ENCODE results near the gene TPD52L1.

The TPD52L1 gene

GRCh38 chr6:125182237-125183008 lies 28.9 kb downstream of the TPD52L1 start:
- DNase-seq = no peak

DNA sequence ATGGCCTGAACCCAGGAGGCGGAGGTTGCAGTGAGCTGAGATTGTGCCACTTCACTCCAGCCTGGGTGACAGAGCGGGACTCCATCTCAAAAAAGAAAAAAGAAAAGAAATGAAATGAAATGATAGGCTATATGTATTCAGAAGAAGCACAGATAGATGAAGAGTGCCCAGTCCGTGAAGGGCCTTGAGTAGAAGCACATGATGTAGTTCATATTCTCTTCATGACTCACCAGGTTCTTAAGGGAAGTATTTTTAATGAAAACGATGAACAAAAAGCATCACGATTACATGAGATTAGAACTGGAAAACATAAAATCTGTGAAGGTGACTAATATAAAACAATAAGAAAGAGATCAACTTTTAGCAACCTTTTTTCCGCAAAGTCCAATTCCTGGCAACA lies 29.8 kb downstream of the TPD52L1 start:
- DNase-seq = no peak

- DNase-seq = no peak
These were observed 34.5 kb downstream of the TPD52L1 start for GRCh38 chr6:125188037-125188436.

DNA sequence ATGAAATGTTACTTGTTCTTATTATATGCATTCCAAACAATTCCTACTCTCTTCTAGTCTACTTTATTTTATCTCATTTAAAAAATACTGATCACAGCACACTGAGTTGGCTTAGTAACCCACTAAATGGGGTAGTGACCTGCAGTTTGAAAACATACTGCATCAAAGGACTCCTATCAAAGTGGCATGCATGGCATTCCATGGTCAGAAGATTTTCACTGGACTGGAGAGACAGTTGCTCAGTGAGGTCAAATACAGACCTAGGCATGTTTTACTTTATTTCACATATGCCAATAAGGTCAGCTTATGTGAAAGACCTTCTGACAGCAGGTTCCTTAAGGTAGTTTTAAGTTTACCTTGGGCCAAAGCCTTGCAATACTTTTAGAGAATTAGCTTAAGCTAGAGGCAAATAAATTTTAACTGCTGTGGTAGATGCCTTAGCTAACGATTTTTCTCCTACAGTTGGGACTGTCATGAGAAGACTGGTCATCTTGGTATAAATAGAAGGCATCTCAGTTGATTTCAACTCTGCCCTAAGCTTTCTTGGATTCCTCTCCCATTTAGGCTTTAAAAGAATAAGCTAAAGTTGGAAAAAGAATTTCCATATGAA lies 35.1 kb downstream of the TPD52L1 start:
- no peak for DNase-seq

DNA sequence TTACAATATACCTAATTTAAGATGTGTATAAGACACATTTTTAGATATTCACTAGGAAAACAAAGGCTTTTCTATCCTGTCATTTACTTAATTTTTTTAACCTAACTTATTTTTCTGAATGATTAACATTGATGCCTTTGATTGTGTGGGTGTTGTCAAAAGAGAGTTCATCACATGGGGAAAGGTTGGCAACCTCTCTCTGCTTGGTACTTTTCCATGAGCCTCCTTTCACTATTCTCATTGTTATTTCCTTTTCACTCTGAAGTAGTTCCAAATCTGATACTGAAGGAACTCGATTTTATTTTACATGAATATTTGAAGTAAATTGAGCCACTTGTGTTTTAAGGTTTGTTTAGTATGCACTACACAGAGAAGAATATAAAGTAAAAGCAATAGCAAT lies 35.9 kb downstream of the TPD52L1 start:
- DNase-seq = no peak

DNA sequence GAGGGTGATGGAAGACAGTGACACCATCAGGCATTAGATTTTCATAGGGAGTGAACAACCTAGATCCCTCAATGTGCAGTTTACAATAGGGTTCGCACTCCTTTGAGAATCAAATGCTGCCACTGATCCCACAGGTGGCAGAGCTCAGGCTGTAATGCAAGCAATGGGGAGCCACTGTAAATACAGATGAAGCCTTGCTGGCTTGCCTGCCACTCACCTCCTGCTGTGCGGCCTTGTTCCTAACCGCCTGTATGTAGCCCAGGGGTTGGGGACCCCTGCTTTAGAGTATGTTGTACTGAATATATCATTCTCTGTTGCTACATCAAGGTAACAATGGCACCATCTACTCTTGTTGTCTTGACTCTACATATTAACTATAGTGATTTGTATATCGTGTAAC lies 37.1 kb downstream of the TPD52L1 start:
- no peak for DNase-seq

DNA sequence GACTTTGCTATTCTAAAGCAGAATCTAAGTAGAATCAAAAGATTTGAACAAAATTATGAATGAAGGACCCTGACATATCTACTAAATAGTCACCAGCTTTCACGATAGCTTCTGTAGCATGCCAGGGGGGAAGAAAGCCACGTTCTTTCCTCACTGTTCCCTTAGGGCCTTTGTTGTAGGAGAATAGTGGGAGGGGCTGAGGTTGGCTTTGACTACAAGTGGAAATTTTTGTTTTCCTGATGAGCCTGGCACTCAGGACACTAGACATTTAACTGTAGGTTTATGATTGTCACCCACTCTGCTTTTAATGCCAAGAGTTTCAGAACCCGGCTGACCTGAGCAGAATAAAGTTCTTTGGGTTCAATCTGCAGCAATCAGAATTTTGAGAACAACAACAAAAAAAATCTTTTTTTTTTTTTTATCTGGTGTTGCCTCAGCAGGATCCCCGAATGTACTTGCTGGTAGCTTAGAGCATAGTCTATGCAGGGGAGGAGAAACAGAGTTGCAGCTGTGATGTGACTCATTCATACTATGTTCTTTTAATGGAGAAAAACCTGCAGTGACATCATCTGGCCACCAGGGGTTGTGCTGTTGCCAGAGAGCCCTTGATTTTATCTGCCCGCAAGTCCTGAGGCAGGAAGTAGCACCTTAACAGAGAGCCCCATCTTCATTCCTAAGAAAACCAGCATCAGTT lies 38.5 kb downstream of the TPD52L1 start:
- no peak for DNase-seq

DNA sequence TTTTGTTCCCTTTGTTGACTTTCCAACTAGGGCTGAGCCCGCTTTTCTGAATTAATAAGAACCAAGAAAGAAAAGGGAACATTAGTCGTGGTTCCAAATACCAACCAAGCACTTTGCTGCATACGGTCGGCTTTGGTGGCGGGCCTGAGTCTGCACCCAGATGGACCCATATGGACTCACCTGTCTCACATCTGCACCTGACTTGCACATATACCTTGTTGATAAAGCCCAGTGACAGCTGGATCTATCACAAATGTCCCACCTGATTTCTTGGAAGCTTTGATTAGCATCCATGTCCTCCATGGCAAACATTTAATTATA lies 39.0 kb downstream of the TPD52L1 start:
- no peak for DNase-seq

GRCh38 chr6:125193208-125193607 lies 39.6 kb downstream of the TPD52L1 start:
- DNase-seq = no peak

DNA sequence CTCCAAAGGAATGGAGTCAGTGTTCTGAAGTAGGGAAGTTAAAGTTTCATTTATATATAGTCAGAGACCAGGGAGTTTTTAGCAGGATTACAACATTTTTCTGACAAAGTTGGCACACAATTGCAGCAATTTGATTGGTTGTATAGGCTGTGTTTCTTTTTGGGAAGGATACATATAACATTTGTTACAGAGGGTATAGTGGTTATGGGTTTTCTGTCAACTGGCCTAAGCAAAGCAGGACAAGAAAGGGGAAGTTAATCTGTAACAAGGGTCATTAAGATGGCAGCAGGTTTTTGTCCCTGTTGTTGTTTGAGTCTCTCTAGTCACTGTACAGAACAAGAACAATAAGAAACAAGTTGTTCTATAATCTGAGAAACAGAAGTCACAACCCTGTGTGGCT lies 41.4 kb downstream of the TPD52L1 start:
- no peak for DNase-seq

- DNase-seq = no peak
These were observed 42.0 kb downstream of the TPD52L1 start for GRCh38 chr6:125195526-125195925.

GRCh38 chr6:125196613-125197012 lies 43.0 kb downstream of the TPD52L1 start:
- DNase-seq = no peak

- DNase-seq = peak; percentile 79
These were observed 44.3 kb downstream of the TPD52L1 start for GRCh38 chr6:125197795-125198269.

DNA sequence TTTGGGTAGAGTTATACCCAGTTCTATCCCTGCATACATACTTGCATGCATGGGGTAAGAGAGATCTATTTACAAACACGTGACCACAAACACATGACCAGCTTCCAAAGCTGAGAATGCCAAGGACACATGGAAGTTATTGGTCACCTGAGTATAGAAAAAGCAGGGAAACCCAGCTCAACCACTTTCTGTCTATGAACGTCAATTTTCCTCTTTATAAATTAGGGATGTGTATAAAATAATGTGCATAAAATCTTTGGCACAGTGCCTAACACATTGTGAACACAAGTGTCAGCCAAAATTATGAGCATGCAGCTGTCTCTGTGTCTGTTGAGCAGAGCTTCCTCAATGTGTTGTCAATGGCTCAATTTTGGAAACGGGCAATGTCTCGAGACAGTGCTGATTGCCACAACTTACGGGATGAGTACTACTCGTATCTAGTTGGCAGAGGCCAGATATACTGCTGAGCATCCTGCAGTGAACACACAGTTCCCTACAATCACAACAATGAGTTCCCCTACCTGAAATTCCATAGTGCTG lies 44.9 kb downstream of the TPD52L1 start:
- no peak for DNase-seq

DNA sequence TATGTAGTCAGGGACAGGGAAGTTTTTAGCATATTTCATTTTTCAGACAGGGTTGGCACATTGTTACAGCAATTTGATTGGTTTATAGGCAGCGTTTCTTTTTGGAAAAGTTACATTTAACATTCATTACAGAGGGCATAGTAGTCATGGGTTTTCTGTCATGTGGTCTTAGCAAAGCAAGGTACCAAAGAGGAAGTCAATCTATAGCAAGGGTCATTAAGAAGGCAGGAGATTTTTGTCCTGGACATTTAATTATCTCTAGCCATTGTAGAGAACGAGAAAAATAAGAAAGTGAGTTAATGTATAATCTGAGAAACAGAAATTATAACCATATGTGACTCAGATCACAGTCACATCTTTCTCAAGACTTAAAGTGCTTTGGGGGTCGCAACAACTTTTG lies 47.4 kb downstream of the TPD52L1 start:
- DNase-seq = no peak

GRCh38 chr6:125201961-125202729 lies 48.6 kb downstream of the TPD52L1 start:
- DNase-seq = peak; percentile 16

GRCh38 chr6:125203395-125203794 lies 49.8 kb downstream of the TPD52L1 start:
- DNase-seq = no peak

- DNase-seq = no peak
These were observed 52.4 kb downstream of the TPD52L1 start for GRCh38 chr6:125205931-125206330.

GRCh38 chr6:125206389-125206788 lies 52.8 kb downstream of the TPD52L1 start:
- no peak for DNase-seq

DNA sequence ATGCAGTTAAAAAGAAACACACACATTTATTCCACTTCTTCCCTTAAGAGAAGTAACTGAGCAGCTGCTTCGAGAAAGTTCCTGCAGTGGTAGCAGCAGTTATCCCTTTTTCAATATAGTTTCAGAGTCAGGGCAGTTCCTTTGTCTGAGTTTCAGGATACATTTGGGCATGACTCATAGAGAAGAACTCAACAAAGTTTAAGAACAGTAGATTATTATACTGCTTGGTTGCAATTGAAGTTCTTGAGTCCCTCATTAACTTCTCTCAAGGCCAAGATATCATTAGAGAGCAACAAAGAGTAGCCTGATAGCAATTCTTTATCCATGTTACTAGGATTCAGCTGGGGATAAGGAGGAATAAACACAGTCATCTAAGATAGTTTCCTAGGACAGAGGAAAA lies 54.4 kb downstream of the TPD52L1 start:
- no peak for DNase-seq

GRCh38 chr6:125208625-125209249 lies 55.2 kb downstream of the TPD52L1 start:
- DNase-seq = no peak

DNA sequence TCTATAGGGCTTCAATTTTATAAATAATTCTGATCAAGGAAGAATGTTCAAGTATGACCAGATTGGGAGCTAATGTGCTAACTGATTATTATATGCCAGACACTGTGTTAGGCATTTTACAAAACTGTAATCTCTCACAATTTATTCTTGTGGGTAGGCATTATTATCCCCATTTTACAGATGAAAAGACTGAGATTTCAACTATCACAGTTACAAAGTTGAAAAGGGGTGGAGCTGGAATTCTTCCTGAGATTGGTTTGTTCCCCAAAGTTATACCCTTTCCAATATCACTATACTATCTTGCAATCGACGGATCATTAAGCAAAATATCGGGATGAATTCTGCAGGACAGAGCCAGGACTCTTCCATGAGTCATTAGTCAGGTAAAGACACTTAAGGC lies 57.1 kb downstream of the TPD52L1 start:
- no peak for DNase-seq

- no peak for DNase-seq
These were observed 57.8 kb downstream of the TPD52L1 start for GRCh38 chr6:125211352-125211751.

All from DMS79 (cell line).